ENCODE measurements around the gene MRPL23. TPM values are rescaled to one million over a fixed set of nuclear protein-coding genes. Genes with fewer than 3 reads are reported as not detected.

The MRPL23 gene
- total and polyA plus RNA-seq, 4 donors, result 33.0 to 83.9 (median 67.6) TPM

DNA sequence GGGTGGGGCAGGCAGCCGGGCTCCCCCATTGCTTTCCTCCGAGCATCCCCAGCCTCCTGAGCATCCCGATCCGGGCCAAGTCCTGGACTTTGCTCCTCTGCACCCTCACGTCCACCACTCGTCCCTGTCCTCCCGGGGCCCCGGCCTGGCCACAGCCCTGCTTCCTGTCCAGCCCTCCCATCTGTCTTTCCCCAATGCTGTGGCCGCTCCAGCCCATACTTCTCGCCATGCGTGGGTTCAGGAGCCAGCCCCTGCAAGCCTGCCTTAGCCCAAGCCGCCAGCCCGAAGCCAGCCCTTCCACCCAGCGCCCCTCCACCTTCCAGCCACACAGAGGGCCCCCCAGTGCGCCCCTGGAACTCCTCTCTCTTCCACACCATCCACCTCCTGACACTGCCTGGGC lies 23.8 kb downstream of the MRPL23 start (continued):
- TF ChIP-seq, protein P1, sequence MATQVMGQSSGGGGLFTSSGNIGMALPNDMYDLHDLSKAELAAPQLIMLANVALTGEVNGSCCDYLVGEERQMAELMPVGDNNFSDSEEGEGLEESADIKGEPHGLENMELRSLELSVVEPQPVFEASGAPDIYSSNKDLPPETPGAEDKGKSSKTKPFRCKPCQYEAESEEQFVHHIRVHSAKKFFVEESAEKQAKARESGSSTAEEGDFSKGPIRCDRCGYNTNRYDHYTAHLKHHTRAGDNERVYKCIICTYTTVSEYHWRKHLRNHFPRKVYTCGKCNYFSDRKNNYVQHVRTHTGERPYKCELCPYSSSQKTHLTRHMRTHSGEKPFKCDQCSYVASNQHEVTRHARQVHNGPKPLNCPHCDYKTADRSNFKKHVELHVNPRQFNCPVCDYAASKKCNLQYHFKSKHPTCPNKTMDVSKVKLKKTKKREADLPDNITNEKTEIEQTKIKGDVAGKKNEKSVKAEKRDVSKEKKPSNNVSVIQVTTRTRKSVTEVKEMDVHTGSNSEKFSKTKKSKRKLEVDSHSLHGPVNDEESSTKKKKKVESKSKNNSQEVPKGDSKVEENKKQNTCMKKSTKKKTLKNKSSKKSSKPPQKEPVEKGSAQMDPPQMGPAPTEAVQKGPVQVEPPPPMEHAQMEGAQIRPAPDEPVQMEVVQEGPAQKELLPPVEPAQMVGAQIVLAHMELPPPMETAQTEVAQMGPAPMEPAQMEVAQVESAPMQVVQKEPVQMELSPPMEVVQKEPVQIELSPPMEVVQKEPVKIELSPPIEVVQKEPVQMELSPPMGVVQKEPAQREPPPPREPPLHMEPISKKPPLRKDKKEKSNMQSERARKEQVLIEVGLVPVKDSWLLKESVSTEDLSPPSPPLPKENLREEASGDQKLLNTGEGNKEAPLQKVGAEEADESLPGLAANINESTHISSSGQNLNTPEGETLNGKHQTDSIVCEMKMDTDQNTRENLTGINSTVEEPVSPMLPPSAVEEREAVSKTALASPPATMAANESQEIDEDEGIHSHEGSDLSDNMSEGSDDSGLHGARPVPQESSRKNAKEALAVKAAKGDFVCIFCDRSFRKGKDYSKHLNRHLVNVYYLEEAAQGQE (IDR thresholded peaks at IDR 0.05), result no peak
- TF ChIP-seq, protein P2, sequence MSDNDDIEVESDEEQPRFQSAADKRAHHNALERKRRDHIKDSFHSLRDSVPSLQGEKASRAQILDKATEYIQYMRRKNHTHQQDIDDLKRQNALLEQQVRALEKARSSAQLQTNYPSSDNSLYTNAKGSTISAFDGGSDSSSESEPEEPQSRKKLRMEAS (IDR thresholded peaks at IDR 0.05), result no peak
- no peak for TF ChIP-seq SP1 (IDR thresholded peaks at IDR 0.05)
- no peak for TF ChIP-seq HNF4G (IDR thresholded peaks at IDR 0.05)
- no peak for TF ChIP-seq NR2F2 (IDR thresholded peaks at IDR 0.05)

DNA sequence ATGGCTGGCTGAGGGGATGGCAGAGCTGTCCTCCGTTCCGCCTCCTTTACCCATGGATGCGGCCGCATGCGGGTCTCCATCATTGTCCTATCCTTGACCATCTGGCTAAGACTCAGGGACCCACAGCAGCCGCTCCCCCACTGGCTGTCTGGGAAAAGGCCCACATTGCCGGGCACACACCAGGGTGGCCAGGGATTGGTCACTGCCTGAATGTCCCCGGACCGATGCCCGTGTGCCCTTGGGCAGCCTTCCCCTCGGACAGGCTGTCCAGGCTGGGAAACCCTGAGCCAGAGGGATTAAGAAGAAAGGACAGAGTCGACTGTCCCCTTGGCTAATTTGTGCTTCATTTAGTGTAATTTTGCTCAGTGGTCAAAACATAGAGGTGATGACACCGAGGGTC lies 28.1 kb downstream of the MRPL23 start:
- H3K36me3 ChIP-seq (ENCODE audit: control insufficient read depth in 4 of 4, insufficient read depth in 3 of 4, low read depth in 1 of 4, low read length in 3 of 4), result no peaks in the 10 kb centered on the region
- H3K9me3 ChIP-seq (ENCODE audit: control insufficient read depth in 4 of 4, low read length in 3 of 4), result no peaks in the 10 kb centered on the region
- H3K27me3 ChIP-seq (ENCODE audit: control insufficient read depth in 4 of 4, insufficient read depth in 4 of 4, low read length in 3 of 4), result no peaks in the 10 kb centered on the region
- WGBS, result no CpG with 5 or more reads among the region's 13 CpGs
- TF ChIP-seq FOXA1 (IDR thresholded peaks at IDR 0.05) (no peak), EGR1 (IDR thresholded peaks at IDR 0.05; ENCODE audit: low read depth in 2 of 2) (no peak)
- TF ChIP-seq, protein P2 (IDR thresholded peaks at IDR 0.05), result no peak
- DNase-seq (ENCODE audit: low spot score), result no peak
- no peak overlapping the region for H3K4me3 ChIP-seq (ENCODE audit: low read depth in 1 of 3, low read length in 3 of 3)
- H3K27ac ChIP-seq (ENCODE audit: low read depth in 1 of 2, low read length in 2 of 2), result no peak overlapping the region
- H3K4me1 ChIP-seq (ENCODE audit: control insufficient read depth in 4 of 4, insufficient read depth in 4 of 4, low read length in 3 of 4), result no peaks in the 10 kb centered on the region
- no peak overlapping the region for H3K9ac ChIP-seq (ENCODE audit: low read depth in 1 of 2, low read length in 2 of 2)

DNA sequence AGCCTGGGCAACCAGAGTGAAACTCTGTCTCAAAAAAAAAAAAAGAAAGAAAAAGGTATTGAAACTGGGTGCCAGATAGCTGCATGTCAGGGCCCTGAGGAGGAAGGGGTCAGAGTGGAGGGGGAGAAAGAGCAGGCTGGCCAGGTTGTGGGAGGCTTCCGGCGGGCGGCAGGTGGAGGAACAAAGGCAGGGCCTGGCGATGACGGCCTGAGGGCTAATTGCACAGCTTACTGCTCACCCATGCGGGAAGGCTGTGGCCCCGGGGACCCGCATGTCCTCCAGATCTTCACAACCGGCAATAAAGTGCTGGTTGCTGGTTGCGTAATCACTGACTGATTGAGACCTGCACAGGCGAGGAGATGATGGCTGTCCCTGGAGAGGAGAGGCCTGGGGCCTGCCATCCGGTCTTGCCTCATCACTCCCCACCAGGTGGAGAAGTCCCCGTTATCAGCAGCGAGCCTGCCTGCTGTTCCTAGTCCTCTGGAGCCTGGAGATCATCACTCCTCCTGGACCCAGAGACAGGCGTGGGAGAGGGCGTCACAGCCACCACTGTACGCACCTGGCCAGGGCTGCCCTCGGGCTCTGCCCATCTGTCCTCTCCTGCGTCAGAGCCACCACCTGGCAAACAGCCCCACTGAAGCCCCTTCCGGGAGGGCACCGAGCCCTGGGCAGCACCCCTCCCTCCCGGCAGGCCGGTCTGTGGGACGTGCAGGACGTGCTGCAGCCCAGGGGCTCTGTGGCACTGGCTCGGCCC lies 31.8 kb downstream of the MRPL23 start:
- H3K27ac ChIP-seq (ENCODE audit: low read depth in 1 of 2, low read length in 2 of 2), result no peak overlapping the region
- 75% methylated on average over 10 of the region's 26 CpGs for WGBS
- H3K36me3 ChIP-seq (ENCODE audit: control insufficient read depth in 4 of 4, insufficient read depth in 3 of 4, low read depth in 1 of 4, low read length in 3 of 4), result no peaks in the 10 kb centered on the region
- DNase-seq (ENCODE audit: low spot score), result no peak
- H3K27me3 ChIP-seq (ENCODE audit: control insufficient read depth in 4 of 4, insufficient read depth in 4 of 4, low read length in 3 of 4), result no peaks in the 10 kb centered on the region
- no peak overlapping the region for H3K9ac ChIP-seq (ENCODE audit: low read depth in 1 of 2, low read length in 2 of 2)
- no peaks in the 10 kb centered on the region for H3K9me3 ChIP-seq (ENCODE audit: control insufficient read depth in 4 of 4, low read length in 3 of 4)
- no peak overlapping the region for H3K4me3 ChIP-seq (ENCODE audit: low read depth in 1 of 3, low read length in 3 of 3)
- H3K4me1 ChIP-seq (ENCODE audit: control insufficient read depth in 4 of 4, insufficient read depth in 4 of 4, low read length in 3 of 4), result no peaks in the 10 kb centered on the region
- TF ChIP-seq TAF1 (conservative IDR thresholded peaks at IDR 0.05) (no peak), HNF4A (conservative IDR thresholded peaks at IDR 0.05) (no peak), JUND (IDR thresholded peaks at IDR 0.05) (no peak), FOXA2 (IDR thresholded peaks at IDR 0.05) (no peak), FOXA1 (IDR thresholded peaks at IDR 0.05) (no peak), YY1 (IDR thresholded peaks at IDR 0.05) (no peak), RAD21 (IDR thresholded peaks at IDR 0.05) (no peak), EGR1 (IDR thresholded peaks at IDR 0.05; ENCODE audit: low read depth in 2 of 2) (no peak), RXRA (IDR thresholded peaks at IDR 0.05) (no peak), NR2F2 (IDR thresholded peaks at IDR 0.05) (no peak), GABPA (IDR thresholded peaks at IDR 0.05 in 1 of 2, conservative IDR thresholded peaks at IDR 0.05 in 1 of 2) (no peak), SP1 (IDR thresholded peaks at IDR 0.05) (no peak)
- TF ChIP-seq, protein P3, sequence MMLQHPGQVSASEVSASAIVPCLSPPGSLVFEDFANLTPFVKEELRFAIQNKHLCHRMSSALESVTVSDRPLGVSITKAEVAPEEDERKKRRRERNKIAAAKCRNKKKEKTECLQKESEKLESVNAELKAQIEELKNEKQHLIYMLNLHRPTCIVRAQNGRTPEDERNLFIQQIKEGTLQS (IDR thresholded peaks at IDR 0.05), result no peak
- TF ChIP-seq, protein P2 (IDR thresholded peaks at IDR 0.05), result no peak
- TF ChIP-seq, protein P4, sequence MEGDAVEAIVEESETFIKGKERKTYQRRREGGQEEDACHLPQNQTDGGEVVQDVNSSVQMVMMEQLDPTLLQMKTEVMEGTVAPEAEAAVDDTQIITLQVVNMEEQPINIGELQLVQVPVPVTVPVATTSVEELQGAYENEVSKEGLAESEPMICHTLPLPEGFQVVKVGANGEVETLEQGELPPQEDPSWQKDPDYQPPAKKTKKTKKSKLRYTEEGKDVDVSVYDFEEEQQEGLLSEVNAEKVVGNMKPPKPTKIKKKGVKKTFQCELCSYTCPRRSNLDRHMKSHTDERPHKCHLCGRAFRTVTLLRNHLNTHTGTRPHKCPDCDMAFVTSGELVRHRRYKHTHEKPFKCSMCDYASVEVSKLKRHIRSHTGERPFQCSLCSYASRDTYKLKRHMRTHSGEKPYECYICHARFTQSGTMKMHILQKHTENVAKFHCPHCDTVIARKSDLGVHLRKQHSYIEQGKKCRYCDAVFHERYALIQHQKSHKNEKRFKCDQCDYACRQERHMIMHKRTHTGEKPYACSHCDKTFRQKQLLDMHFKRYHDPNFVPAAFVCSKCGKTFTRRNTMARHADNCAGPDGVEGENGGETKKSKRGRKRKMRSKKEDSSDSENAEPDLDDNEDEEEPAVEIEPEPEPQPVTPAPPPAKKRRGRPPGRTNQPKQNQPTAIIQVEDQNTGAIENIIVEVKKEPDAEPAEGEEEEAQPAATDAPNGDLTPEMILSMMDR (IDR thresholded peaks at IDR 0.05; ENCODE audit: low read depth, low read length, missing input control), result no peak
- TF ChIP-seq, protein P1 (IDR thresholded peaks at IDR 0.05), result no peak

Measured in liver (tissue), 9 donors.